ENCODE results near the gene UBQLNL.

DNA sequence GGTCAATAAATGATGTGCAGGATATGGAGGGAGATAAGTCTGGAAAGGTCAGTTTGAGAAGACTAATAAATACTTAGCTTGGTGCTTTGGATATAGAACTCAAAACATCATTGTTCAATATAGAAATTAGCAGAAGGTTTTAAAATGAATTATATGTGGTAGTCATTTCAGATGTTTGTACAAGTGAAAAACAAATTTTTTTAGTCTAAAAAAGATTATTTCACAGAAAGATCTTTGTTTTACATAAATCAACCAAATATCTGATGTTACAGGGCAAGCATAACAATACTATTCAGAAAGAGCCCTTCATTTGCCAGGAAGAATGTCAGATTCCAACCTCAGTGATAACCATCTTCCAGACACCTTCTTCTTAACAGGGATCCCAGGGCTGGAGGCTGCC, 28.1 kb downstream of the UBQLNL start, which contains the start of gene OR52D1:
- no peak for TF ChIP-seq RAD21 (IDR thresholded peaks at IDR 0.05; ENCODE audit: low read length)
- TF ChIP-seq CTCF (conservative IDR thresholded peaks at IDR 0.05; ENCODE audit: low read depth, low read length) = no peak
- TF ChIP-seq POLR2A (IDR thresholded peaks at IDR 0.05; ENCODE audit: low read depth, low read length) = no peak

Data from IMR-90 (cell line).